ENCODE measurements around the gene KRT36.

Gene KRT36

DNA sequence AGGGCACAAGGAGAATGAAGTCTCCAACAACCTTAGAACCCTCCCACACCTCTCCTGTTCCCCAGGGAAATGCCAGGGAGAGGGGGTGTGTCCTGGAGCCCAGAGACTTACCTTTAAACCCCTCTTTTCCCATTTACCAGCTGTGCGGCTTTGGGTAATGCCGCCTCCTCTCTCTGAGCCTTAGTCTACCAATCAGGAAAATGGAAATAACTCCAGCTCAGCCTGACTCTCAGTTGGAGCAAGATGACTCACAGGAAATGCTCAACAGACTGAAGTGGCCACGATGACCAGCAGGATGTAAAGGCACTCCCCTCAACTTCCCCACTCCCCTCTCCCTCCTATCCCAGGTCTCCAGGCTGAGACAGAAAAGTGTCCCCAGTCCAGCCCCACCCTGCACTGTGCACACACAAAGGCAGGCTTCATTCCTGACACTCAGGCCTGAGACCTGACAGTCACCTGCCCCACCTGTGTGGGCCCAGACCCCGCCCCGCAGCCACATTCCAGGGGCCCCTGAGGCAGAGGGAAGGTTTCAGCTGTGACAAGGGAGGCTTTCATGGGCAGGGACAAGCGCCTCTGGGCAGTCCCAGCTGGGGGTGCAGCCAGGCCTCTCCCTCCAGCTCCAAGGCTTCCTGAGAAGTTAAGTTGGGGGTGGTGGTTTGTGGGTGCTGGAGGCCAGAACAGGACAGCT is 32.0 kb upstream of the KRT36 start:
- DNase-seq, result no peak

- DNase-seq, result no peak
Observed at GRCh38 chr17:41520821-41521521, 31.3 kb upstream of the KRT36 start.

DNA sequence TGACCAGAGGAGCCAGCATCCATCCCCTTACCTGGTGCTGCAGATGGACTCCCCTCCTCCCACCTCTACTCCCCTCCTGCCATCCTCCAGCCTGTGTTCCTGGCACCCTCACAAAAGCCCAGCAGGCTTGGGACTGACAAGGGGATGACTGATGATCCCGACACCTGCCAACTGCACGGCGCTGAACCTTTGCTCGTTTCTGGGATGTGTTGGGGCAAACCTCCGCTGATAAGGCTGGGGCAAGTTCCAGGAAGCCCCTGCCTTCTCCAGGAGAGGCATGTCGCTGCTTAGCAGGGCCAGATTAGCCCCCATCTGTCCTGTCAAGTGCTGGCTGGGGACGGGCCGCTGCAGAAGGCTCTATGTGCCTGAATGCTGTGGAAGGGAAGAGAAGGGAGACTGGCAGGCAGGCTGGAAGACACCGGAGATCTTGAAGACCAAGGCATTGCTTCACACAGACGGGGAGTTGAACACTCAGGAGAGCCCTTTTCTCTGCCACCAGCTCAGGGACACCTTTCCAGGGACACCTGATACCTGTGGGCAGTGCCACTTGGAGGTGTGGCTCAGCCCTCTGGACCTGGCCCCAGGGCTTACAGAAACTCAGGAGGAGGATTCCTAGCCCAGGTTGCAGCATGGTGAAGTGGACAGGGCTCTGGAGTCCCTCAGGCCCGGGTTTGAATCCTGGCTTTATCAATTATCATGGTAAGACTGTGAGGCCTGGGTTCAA is 30.0 kb upstream of the KRT36 start:
- DNase-seq, result no peak

- DNase-seq, result no peak
Observed at GRCh38 chr17:41518789-41519449, 29.2 kb upstream of the KRT36 start, which contains the start of gene KRT15. Gene KRT15 (minus strand): TSS chr17:41518890. CDS start chr17:41518827, 63 bp downstream.

DNA sequence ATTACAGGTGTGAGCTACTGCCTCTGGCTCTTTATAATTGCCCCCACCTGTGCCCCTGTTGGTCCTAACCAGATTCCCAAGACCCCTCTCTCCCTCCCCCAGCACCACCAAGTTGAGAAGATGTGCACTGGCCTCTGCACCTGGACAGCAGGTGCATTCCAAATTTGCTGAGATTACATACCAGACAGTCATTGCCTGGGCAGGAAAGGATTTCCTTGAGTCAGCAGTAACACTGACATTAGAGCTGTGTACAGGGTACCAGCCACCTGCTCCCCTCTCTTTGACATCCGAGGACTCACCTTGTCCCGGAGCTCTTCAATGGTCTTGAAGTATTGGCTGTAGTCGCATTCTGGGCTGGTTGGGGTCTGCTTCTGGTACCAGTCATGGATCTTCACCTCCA is 28.3 kb upstream of the KRT36 start:
- no peak for DNase-seq

- DNase-seq, result no peak
Observed at GRCh38 chr17:41516830-41517283, 27.1 kb upstream of the KRT36 start.

DNA sequence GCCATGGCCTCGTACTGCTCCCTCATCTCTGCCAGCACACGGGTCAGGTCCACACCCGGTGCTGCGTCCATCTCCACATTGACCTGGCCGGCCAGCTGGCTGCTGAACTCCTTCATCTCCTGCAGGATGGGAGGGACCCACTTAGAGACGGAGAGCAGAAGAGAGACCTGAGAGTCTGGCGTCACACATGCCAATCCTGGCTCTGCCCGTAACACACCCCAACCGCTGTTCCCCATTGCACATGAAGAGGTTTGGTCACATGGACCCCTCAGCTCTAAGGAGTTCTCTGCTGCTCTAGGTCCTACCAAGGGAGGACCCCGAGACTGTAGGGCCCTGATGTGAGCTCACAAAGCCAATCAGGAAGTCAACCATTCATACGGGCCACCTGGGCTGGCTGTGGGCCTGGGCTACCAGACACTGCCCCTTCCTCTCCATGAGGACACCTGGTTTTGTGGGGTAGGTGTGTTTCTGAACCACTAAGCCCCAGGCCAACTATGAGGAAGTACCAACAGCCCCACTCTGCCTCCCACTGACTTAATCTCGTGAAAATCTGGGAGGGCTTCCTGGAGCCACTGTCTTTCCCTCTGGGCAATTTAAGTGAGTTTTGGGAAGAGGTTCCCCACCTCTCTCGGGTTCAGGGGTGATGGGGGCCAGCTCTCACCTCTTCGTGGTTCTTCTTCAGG is 26.6 kb upstream of the KRT36 start:
- DNase-seq, result no peak

- no peak for DNase-seq
Observed at GRCh38 chr17:41513168-41513547, 23.4 kb upstream of the KRT36 start.

- DNase-seq, result no peak
Observed at GRCh38 chr17:41512546-41513167, 22.9 kb upstream of the KRT36 start.

DNA sequence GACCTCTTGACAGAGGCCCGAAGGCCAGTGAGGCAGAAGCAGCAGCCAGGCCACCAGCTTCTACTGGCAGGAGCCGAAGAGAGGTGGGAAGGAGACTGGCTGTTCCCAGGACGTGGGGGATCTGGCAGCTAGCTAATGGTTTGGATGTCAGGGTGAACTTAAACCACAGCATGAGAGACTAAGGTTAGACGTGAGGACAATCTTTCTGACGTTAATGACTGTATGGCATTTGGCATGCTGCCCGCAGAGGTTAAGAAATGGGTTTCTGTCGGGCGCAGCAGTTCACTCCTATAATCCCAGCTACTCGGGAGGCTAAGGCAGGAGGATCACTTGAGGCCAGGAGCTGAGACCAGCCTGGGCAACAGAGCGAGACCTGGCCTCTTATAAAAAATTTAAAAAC is 22.0 kb upstream of the KRT36 start:
- no peak for DNase-seq

DNA sequence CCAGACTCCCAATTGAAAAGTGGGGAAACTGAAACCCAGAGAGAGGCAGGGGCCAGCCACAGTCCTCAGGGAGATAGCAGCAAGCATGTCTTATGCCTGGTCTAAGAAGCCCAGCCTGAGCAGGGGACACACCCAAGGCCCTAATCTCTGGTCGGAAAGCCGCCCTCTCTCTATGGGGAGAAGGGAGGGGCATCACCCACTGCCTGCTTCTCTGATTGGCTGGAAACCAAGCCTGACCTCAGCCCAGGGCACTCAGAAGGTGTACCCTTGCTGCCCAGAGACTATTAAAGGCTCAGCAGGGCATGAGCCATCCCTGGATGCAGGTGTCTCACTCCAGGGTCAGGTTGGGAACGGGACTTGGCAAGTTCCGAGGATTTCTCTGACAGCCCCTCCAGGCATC is 21.4 kb upstream of the KRT36 start:
- DNase-seq, result no peak

GRCh38 chr17:41510251-41511065 is 20.7 kb upstream of the KRT36 start:
- DNase-seq, result no peak

GRCh38 chr17:41507315-41507880 is 17.7 kb upstream of the KRT36 start:
- DNase-seq, result no peak

GRCh38 chr17:41505809-41506767 is 16.4 kb upstream of the KRT36 start:
- no peak for DNase-seq

DNA sequence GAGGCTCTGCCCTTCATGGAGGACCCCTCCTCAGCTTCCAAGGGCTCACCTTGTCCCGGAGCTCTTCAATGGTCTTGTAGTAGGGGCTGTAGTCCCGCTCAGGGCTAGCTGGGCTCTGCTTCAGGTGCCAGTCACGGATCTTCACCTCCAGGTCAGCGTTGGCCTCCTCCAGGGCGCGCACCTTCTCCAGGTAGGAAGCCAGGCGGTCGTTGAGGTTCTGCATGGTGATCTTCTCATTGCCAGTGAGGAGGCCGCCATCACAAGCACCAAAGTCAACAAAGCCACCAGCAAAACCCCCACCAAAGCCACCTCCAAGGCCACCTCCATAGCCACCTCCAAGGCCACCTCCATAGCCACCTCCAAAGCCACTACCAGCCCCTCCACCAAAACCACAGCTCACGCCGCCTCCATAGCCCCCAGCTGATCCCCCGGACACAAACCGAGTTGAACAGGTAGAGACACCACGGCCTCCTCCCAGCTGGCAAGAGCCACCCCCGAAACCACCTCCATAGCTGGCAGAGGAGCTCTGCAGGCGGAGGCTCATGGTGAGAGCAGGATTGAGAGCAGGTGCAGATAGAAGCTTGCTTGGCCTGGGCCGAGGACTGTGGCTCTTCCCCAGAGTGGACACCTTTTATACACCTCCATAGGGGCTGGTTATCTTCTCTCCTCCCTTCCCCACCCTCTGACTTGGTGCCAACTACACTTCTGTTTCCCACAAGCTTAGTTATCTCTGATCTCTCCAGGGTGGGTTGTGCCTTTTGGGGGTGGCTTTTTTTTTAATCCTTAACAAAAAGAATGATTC is 15.5 kb upstream of the KRT36 start, which contains the start of gene KRT13:
Gene KRT13, minus strand, starts transcription at position 606 of the 802 bp plus-strand sequence. Its CDS starts 62 bp downstream, at position 544.
- no peak for DNase-seq

DNA sequence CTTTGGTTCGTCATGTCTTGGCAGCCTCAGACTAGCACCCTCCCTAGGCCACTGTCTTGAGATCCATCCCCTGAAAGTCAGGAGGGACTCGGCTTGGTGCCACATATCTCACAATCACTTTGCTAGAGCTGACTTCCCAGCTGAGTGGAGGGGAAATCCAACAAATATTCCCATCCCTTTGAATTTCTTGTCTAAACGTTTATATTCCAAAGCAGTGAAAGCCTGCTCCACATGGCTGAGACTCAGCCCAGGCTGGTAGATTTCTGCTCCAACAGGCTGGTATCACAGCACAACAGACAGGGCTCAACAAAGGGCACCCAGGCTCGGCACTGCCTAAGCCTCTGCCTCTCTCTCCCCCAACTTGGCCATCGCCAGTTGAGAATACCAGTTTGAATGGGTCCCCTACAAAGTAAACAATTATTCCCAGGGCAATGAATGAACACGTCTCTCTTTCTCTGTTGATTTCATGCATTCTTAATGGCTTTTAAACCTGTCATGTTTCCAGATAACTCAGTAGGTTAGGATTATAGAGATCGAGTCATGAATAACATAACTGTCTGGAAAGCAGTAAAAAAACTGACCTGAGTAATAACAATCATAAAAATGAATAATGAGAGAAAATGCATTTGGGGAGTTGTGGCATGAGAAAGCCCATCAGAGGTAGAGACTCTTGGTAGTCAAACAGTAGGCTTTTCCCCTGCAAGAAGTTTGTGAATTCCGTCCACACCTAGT is 14.7 kb upstream of the KRT36 start:
- DNase-seq, result no peak

GRCh38 chr17:41503202-41503601 is 13.5 kb upstream of the KRT36 start:
- no peak for DNase-seq
